ENCODE measurements around the gene TACO1.

The TACO1 gene

GRCh38 chr17:63626551-63627180 lies 26.0 kb downstream of the TACO1 start:
- TF ChIP-seq YY1 (IDR thresholded peaks at IDR 0.05; ENCODE audit: low read depth) (no peak), TEAD4 (IDR thresholded peaks at IDR 0.05) (no peak), CREB1 (IDR thresholded peaks at IDR 0.05; ENCODE audit: low read depth) (no peak), NFIC (IDR thresholded peaks at IDR 0.05) (no peak), CEBPB (IDR thresholded peaks at IDR 0.05) (no peak), EGR1 (IDR thresholded peaks at IDR 0.05) (no peak), TAF1 (IDR thresholded peaks at IDR 0.05; ENCODE audit: low read depth) (no peak), FOXM1 (IDR thresholded peaks at IDR 0.05; ENCODE audit: borderline replicate concordance, low read depth) (no peak), REST (IDR thresholded peaks at IDR 0.05; ENCODE audit: low read depth) (no peak), ZBTB7A (IDR thresholded peaks at IDR 0.05; ENCODE audit: low read depth) (no peak), USF1 (IDR thresholded peaks at IDR 0.05) (no peak), MAX (IDR thresholded peaks at IDR 0.05) (no peak), RAD21 (IDR thresholded peaks at IDR 0.05; ENCODE audit: low read depth) (no peak), EP300 (IDR thresholded peaks at IDR 0.05; ENCODE audit: borderline replicate concordance) (no peak)

GRCh38 chr17:63629627-63630026 lies 28.9 kb downstream of the TACO1 start:
- no peak for TF ChIP-seq TCF12 (IDR thresholded peaks at IDR 0.05; ENCODE audit: low read depth)
- TF ChIP-seq RAD21 (IDR thresholded peaks at IDR 0.05; ENCODE audit: low read depth), result no peak
- TF ChIP-seq MAX (IDR thresholded peaks at IDR 0.05), result no peak
- TF ChIP-seq FOXM1 (IDR thresholded peaks at IDR 0.05; ENCODE audit: borderline replicate concordance, low read depth), result no peak
- no peak for TF ChIP-seq TEAD4 (IDR thresholded peaks at IDR 0.05)
- TF ChIP-seq CEBPB (IDR thresholded peaks at IDR 0.05), result no peak
- no peak for TF ChIP-seq CREB1 (IDR thresholded peaks at IDR 0.05; ENCODE audit: low read depth)
- no peak for TF ChIP-seq NFIC (IDR thresholded peaks at IDR 0.05)
- TF ChIP-seq TAF1 (IDR thresholded peaks at IDR 0.05; ENCODE audit: low read depth), result no peak
- TF ChIP-seq YY1 (IDR thresholded peaks at IDR 0.05; ENCODE audit: low read depth), result no peak
- no peak for TF ChIP-seq EGR1 (IDR thresholded peaks at IDR 0.05)
- no peak for TF ChIP-seq USF1 (IDR thresholded peaks at IDR 0.05)
- no peak for TF ChIP-seq ZBTB7A (IDR thresholded peaks at IDR 0.05; ENCODE audit: low read depth)
- no peak for TF ChIP-seq EP300 (IDR thresholded peaks at IDR 0.05; ENCODE audit: borderline replicate concordance)
- no peak for TF ChIP-seq REST (IDR thresholded peaks at IDR 0.05; ENCODE audit: low read depth)

- TF ChIP-seq EGR1 (IDR thresholded peaks at IDR 0.05), result no peak
- TF ChIP-seq ZBTB7A (IDR thresholded peaks at IDR 0.05; ENCODE audit: low read depth), result no peak
- no peak for TF ChIP-seq FOXM1 (IDR thresholded peaks at IDR 0.05; ENCODE audit: borderline replicate concordance, low read depth)
- TF ChIP-seq MAX (IDR thresholded peaks at IDR 0.05), result no peak
- TF ChIP-seq CREB1 (IDR thresholded peaks at IDR 0.05; ENCODE audit: low read depth), result no peak
- no peak for TF ChIP-seq EP300 (IDR thresholded peaks at IDR 0.05; ENCODE audit: borderline replicate concordance)
- no peak for TF ChIP-seq CEBPB (IDR thresholded peaks at IDR 0.05)
- TF ChIP-seq TEAD4 (IDR thresholded peaks at IDR 0.05), result no peak
- TF ChIP-seq TAF1 (IDR thresholded peaks at IDR 0.05; ENCODE audit: low read depth), result no peak
- TF ChIP-seq YY1 (IDR thresholded peaks at IDR 0.05; ENCODE audit: low read depth), result no peak
- TF ChIP-seq USF1 (IDR thresholded peaks at IDR 0.05), result no peak
Measured at GRCh38 chr17:63631062-63631461, 30.4 kb downstream of the TACO1 start.

- TF ChIP-seq REST (IDR thresholded peaks at IDR 0.05; ENCODE audit: low read depth) (no peak), TCF12 (IDR thresholded peaks at IDR 0.05; ENCODE audit: low read depth) (no peak), CREB1 (IDR thresholded peaks at IDR 0.05; ENCODE audit: low read depth) (no peak)
Measured at GRCh38 chr17:63631626-63632025, 30.9 kb downstream of the TACO1 start.

Data from Ishikawa (cell line).